Stimulated activated naive B cell treated with anti-CD40 and anti-IgM and Interleukin-4, amounts not matched to agents 10 μg/mL and 1 μg/mL and 100 μg/mL, for 72 hours (primary cell): ENCODE data around the gene CTU2.

Experiments
- ATAC-seq, 2 donors: fragments of 150-1000 bp; cut with Tn5 transposase; replicated peaks; 2 replicates each; pipeline ENCODE4 v1.10.0; 2021; ENCODE audit warnings: moderate library complexity in 1 of 2
- DNase-seq: peaks from one replicate; pipeline ENCODE4 v3.0.0; 2021
- H3K27ac Mint-ChIP-seq: one replicate; pipeline ENCODE4 v1.8.0; 2022; ENCODE audit warnings: mild to moderate bottlenecking, mixed read lengths
- H3K27me3 Mint-ChIP-seq, 2 donors: one replicate each; pipeline ENCODE4 v1.8.0; 2022; ENCODE audit warnings: mixed read lengths in 2 of 2
- H3K36me3 Mint-ChIP-seq, 2 donors: one replicate each; pipeline ENCODE4 v1.8.0; 2022; ENCODE audit warnings: mixed read lengths in 2 of 2, mild to moderate bottlenecking in 1 of 2
- H3K4me1 Mint-ChIP-seq, 2 donors: one replicate each; pipeline ENCODE4 v1.8.0; 2022; ENCODE audit warnings: mixed read lengths in 2 of 2, mild to moderate bottlenecking in 1 of 2
- H3K4me3 Mint-ChIP-seq, 2 donors: one replicate each; pipeline ENCODE4 v1.8.0; 2022; ENCODE audit warnings: mild to moderate bottlenecking in 2 of 2, mixed read lengths in 2 of 2, moderate library complexity in 1 of 2
- H3K9me3 Mint-ChIP-seq, 2 donors: one replicate each; pipeline ENCODE4 v1.8.0; 2022; ENCODE audit warnings: mixed read lengths in 2 of 2, mild to moderate bottlenecking in 1 of 2

The CTU2 gene

DNA sequence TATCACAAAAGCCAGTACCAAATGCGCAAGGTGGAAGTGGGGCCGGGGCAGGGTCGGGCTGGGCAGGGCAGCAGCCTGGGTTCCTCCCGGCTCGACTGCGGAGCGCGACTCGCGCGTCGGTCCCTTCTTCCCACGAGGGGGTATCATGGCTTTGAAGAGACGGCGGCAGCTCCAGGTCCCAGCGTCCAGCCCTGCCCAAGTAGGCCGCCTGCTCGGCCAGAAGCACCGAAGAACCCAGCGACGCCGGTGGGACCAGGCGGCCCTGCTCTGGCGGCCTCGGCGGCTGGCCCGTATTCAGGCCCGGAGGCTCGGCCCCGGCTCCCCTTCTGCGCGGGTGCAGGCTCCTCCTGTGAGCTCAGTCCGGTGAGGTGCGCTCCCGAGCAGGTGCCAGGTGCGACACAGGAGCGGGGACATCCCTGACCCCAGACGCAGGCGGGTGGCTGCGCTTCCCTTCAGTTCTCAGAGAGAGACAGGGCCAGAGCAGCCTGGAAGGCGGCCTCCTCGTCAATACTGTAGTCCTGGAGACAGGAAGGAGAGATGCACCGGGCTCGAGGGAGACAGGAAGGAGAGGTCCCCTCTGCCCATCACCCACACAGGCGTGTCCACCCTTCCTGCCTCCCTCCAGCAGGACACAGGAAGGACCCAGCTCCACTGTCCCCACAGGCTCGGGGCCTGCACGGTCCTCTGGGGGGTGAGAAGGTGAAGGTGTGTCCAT is 9.0 kb upstream of the CTU2 start:
- DNase-seq (no peak), ATAC-seq (no peak)
- peaks cover 24 to 25% of the 10 kb centered on the region in 2 donors for H3K36me3 Mint-ChIP-seq
- H3K27me3 Mint-ChIP-seq: no peaks in the 10 kb centered on the region
- H3K9me3 Mint-ChIP-seq: no peaks in the 10 kb centered on the region
- H3K4me1 Mint-ChIP-seq: peaks cover 32 to 61% of the 10 kb centered on the region in 2 donors
- no peak overlapping the region for H3K4me3 Mint-ChIP-seq
- H3K27ac Mint-ChIP-seq: peak overlapping the region; percentile 25

DNA sequence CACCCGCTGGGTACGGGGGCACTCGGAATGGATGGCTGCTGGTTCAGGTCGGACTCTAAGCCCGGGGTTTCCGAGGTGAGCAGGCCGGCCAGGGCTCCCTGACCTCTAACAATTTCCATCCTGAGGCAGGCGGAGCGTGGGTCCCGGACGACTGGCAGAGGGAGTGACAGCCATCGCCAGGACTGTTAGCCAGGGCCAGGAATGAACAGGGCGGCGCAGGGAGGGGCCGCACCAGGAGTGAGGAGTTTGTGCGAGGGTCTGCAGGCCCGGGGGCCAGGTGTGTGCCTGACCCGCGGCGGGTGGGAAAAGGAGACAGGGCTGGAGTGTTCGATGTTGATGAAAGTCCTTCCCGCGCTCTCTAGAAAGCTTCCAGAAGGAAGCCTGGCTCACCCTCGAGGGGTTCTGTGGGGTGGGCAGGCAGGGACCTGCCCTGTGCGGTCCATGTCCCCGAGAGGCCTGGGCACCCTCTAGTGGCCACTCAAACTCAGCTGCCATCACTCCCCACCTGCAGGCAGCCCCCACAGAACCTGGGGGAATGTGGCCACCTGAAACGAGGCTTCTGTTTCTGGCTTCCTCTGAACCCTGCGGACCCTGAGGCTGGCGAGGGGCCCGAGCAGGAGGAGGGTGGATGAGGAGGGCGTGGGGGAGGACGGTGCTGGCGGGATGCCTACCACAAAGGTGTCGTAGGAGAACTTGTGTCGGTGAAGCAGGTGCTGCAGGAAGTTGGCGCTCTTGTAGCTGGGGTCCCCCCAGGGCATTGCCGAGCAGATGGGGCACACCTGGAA is 8.3 kb upstream of the CTU2 start:
- no peak for ATAC-seq
- Mint-ChIP-seq H3K4me1 (peaks cover 37 to 61% of the 10 kb centered on the region in 2 donors), H3K27me3 (no peaks in the 10 kb centered on the region), H3K27ac (peak overlapping the region; percentile 25), H3K9me3 (no peaks in the 10 kb centered on the region), H3K4me3 (peak overlapping the region in 1 of 2 donors; percentile 30), H3K36me3 (peaks cover 28 to 33% of the 10 kb centered on the region in 2 donors)
- DNase-seq: no peak

GRCh38 chr16:88698646-88699045 is 7.7 kb upstream of the CTU2 start:
- Mint-ChIP-seq H3K27me3 (no peaks in the 10 kb centered on the region), H3K27ac (no peak overlapping the region), H3K36me3 (peaks cover 28 to 33% of the 10 kb centered on the region in 2 donors), H3K4me3 (no peak overlapping the region), H3K4me1 (peaks cover 41 to 64% of the 10 kb centered on the region in 2 donors), H3K9me3 (no peaks in the 10 kb centered on the region)
- ATAC-seq: no peak
- no peak for DNase-seq

DNA sequence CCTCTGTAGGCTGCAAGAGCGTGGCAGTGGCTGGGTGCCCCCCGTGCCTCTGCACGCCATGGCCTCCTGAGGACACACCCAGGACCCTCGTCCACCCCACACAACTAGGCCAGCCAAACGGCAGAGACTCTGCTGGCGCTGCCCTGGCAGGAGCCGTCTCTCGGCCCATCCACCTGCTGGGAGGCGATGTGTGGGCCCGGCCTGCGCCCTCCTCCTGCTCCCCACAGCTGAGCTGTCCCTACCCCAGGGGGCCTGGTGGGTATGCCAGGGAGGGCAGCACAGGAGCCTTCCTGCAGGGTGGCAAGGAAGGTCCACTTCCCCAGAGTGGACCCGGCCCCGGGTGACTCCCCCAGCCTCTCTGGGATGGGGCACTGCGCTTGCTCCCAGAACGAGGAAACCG is 7.1 kb upstream of the CTU2 start:
- Mint-ChIP-seq H3K27ac (no peak overlapping the region), H3K27me3 (no peaks in the 10 kb centered on the region), H3K4me3 (no peak overlapping the region), H3K9me3 (no peaks in the 10 kb centered on the region), H3K36me3 (peaks cover 32 to 33% of the 10 kb centered on the region in 2 donors), H3K4me1 (peaks cover 46 to 66% of the 10 kb centered on the region in 2 donors)
- ATAC-seq (no peak), DNase-seq (no peak)

- no peak for ATAC-seq
- DNase-seq: no peak
- Mint-ChIP-seq H3K36me3 (peaks cover 27 to 29% of the 10 kb centered on the region in 2 donors), H3K4me1 (peaks cover 49 to 72% of the 10 kb centered on the region in 2 donors), H3K27me3 (no peaks in the 10 kb centered on the region), H3K4me3 (peak overlapping the region; percentile 74 to 76), H3K27ac (peak overlapping the region; percentile 95), H3K9me3 (no peaks in the 10 kb centered on the region)
Measured at GRCh38 chr16:88700322-88700635, 6.0 kb upstream of the CTU2 start.

GRCh38 chr16:88700636-88701482 is 5.4 kb upstream of the CTU2 start:
- Mint-ChIP-seq H3K36me3 (peaks cover 27% of the 10 kb centered on the region in 2 donors), H3K27ac (peak overlapping the region; percentile 95), H3K4me1 (peaks cover 52 to 75% of the 10 kb centered on the region in 2 donors), H3K9me3 (no peaks in the 10 kb centered on the region), H3K4me3 (peak overlapping the region; percentile 74 to 76), H3K27me3 (no peaks in the 10 kb centered on the region)
- peak; percentile 81 to 87 for ATAC-seq
- DNase-seq: peak; percentile 82

- Mint-ChIP-seq H3K27ac (peak overlapping the region; percentile 77), H3K4me1 (peaks cover 52 to 76% of the 10 kb centered on the region in 2 donors), H3K36me3 (peaks cover 27% of the 10 kb centered on the region in 2 donors), H3K9me3 (no peaks in the 10 kb centered on the region), H3K4me3 (peak overlapping the region; percentile 74 to 76), H3K27me3 (no peaks in the 10 kb centered on the region)
- ATAC-seq (no peak), DNase-seq (no peak)
Measured at GRCh38 chr16:88701581-88702370, 4.5 kb upstream of the CTU2 start.

- peaks cover 59 to 84% of the 10 kb centered on the region in 2 donors for H3K4me1 Mint-ChIP-seq
- no peaks in the 10 kb centered on the region for H3K9me3 Mint-ChIP-seq
- peak overlapping the region; percentile 77 for H3K27ac Mint-ChIP-seq
- no peak for ATAC-seq
- no peak for DNase-seq
- H3K27me3 Mint-ChIP-seq: no peaks in the 10 kb centered on the region
- H3K36me3 Mint-ChIP-seq: peaks cover 26 to 29% of the 10 kb centered on the region in 2 donors
- peak overlapping the region; percentile 74 to 76 for H3K4me3 Mint-ChIP-seq
Measured at GRCh38 chr16:88702371-88703210, 3.7 kb upstream of the CTU2 start.

DNA sequence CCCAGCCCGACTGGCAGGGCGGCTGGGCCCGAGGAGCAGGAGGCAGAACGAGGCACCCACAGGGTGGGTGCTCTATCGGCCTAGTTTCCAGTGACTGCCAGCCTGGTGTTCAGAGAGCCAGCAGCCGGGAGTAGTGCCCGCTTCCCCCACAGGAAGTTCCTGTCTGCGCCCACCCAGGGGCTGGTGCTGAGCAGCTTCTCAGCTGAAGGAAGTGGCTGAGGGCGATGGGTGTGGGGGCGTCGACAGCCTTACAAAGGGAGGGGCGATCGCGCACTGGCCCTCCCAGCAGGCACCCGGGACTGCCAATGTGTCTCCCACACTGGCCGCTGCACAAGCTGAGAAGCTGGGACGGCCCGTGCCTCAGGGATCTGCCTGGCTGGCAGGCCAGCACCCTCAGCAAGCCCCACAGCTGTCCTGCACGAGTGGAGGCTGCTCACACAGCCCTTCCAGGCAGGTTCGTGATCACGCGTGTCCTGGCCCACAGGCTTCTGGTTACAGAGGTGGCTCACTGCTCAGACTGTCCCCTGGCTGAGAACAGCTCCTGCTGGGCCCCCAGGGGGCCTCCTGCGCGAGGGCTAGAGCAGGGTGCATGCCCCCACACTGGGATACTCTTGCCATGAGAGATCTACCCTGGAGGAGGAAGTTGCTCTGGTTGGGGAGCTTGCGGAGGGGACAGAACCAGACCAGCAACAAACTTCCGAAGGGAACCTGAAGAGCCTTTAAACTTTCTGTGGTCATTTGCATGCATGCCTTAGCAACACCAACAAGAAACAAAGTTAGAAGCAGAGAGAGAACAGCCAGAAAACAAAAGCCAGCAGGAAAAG is 2.6 kb upstream of the CTU2 start:
- ATAC-seq (peak; percentile 19 to 26), DNase-seq (peak; percentile 39)
- no peaks in the 10 kb centered on the region for H3K27me3 Mint-ChIP-seq
- H3K4me1 Mint-ChIP-seq: peaks cover 58 to 83% of the 10 kb centered on the region in 2 donors
- H3K4me3 Mint-ChIP-seq: peak overlapping the region; percentile 74 to 76
- H3K9me3 Mint-ChIP-seq: no peaks in the 10 kb centered on the region
- peak overlapping the region; percentile 77 for H3K27ac Mint-ChIP-seq
- peaks cover 18 to 21% of the 10 kb centered on the region in 2 donors for H3K36me3 Mint-ChIP-seq

DNA sequence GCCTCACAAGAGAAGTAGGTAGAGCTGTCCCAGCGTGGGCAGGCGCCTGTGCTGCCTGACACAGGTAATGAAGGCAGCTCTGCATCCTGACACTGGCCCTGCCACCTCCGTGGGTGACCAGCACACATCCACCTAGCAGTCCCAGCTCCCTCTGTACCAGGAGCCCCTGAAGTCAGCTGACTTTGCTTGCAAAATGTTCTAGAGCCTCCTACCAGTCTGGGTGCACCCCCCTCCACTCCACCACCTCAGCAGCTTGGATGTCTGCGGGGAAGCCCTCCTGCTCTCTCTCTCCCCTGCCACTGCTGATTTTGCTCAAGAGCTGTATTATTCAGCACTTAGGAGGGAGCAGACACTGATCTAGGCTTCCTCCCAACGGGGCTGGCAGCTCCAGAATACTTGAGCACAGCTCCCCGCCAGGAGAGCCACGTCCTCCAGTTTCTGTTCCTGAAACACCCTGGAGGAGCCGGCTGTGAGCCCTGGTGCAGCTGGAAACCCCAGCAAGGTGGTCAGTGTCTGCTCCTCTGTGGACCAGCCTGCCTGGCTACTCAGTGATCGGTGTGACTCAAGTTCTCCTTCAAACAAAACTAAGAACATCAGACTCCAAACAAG is 1.1 kb upstream of the CTU2 start:
- H3K36me3 Mint-ChIP-seq: peaks cover 15% of the 10 kb centered on the region in 2 donors
- H3K27me3 Mint-ChIP-seq: no peaks in the 10 kb centered on the region
- H3K27ac Mint-ChIP-seq: peak overlapping the region; percentile 85
- H3K4me1 Mint-ChIP-seq: peaks cover 51 to 73% of the 10 kb centered on the region in 2 donors
- ATAC-seq (no peak), DNase-seq (no peak)
- H3K4me3 Mint-ChIP-seq: peak overlapping the region; percentile 74 to 83
- no peaks in the 10 kb centered on the region for H3K9me3 Mint-ChIP-seq

- Mint-ChIP-seq H3K4me3 (peak overlapping the region; percentile 83 to 88), H3K4me1 (peaks cover 49 to 70% of the 10 kb centered on the region in 2 donors), H3K9me3 (no peaks in the 10 kb centered on the region), H3K27ac (no peak overlapping the region), H3K27me3 (no peaks in the 10 kb centered on the region), H3K36me3 (peaks cover 15 to 20% of the 10 kb centered on the region in 2 donors)
- DNase-seq: no peak
- ATAC-seq: peak; percentile 19 to 25
Measured at GRCh38 chr16:88705801-88706228, 488 bp upstream of the CTU2 start.
